Endometrial microvascular endothelial cells (primary cell): ENCODE measurements around the gene C9orf43. TPM values are rescaled to one million over a fixed set of nuclear protein-coding genes. Genes with fewer than 3 reads are reported as not detected.
"Not testable (repeated sequence)": the region's sequence is repeated elsewhere in the genome, so short reads cannot be mapped to it uniquely, and the experiment has no call there.

ENCODE experiments used
- in situ Hi-C: cut with HindIII; loops from 2 replicates; pipeline ENCODE4 v1.10.0; 2017; ENCODE audit warnings: low sequenced_read_pairs, low pct_unique_long_range_greater_than_20kb; ENCODE audit errors: inconsistent ontology term
- total RNA-seq: library from RNA; depleted of rRNA; stranded (reverse); fragments of >200 nt; gene quantifications from one replicate; pipeline ENCODE4 v1.2.3, GENCODE V29; 2015; ENCODE audit errors: inconsistent ontology term

Gene C9orf43
- 0.09 TPM for total RNA-seq

GRCh38 chr9:113410207-113410864, at the start of gene C9orf43, which contains the start of gene POLE3:
C9orf43 (plus strand) TSS chr9:113410747; CDS start chr9:113413494, 2,747 bp downstream.
POLE3 (minus strand) TSS chr9:113410675; CDS start chr9:113410293, 382 bp downstream.
- in situ Hi-C loops = no loop called here

DNA sequence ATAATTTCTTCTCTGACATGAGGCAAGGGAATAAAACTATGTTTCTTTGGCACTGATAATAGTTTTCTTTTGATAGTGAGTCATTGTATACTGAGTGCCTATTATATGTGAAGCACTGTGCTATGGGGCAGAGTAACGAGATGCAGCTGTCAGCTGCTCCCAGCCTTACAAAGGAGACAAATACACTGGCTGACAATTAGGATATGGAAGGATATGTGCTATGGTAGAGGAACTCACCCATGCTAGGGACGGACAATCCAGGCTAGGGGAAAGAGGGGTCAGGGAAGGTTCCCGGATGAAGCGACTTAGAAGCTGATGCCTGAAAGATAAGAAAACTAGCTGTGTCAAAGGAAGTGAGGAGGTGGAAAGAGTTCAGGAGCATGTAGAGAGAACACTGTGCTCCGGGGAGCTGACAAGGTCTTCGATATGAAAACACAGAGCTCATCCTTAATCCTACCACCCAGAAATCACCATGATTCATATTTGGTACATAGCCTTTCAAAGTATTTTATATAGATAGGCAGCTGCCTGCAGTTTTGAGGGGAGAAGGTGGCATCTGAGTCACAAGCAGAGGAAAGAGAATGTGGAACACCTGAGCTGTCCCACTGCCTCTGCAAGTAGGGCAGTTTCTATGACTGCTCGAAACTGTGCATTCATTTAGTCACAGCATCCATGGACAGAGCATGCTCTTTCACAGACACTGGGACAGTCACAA, 49.1 kb upstream of the C9orf43 start:
- in situ Hi-C loops = no loop called here

DNA sequence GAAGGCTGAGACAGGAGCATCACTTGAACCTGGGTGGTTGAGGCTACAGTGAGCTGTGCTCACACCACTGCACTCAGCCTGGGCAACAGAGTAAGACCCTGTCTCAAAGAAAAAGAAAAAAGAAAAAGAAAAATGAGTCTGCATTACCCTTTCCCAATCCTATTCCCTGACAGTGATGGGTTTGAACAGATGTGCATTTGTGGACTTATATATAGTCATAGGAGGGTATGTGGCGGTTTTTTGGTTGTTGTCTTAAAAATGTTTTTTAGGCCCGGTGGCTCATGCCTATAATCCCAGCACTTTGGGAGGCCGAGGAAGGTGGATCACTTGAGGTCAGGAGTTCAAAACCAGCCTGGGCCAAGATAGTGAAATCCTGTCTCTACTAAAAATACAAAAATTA, 47.2 kb upstream of the C9orf43 start:
- in situ Hi-C loops = no loop called here

DNA sequence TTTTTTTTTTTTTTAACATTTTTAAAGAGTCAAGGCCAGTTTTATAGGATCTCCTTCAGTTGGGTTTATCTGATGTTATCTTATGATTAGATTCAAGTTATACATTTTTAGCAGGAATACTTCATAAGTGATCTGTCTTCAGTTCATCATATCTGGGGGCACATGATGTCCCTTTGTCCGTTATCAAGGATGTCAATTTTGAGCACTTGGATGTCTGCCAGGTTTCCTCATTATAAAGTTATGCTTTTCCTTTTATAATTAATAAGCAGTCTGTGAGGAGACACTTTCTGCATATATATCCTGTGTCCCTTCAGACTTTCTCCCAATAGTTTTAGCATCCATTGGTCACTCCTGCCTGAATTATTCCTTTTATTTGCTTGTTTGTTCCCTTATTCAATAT, 45.6 kb upstream of the C9orf43 start:
- in situ Hi-C loops = no loop called here

DNA sequence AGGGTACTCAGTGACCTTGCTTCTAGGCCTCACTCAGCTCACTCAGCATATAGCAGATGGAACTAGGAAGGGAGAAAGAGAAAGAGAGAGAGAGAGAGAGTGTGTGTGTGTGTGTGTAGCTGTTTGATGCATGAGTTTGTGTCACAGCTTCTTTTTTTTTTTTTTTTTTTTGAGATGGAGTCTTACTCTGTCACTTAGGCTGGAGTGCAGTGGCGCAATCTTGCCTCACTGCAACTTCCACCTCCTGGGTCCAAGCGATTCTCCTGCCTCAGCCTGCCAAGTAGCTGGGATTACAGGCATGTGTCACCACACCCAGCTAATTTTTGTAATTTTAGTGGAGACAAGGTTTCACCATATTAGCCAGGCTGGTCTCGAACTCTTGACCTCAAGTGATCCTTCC, 44.9 kb upstream of the C9orf43 start:
- in situ Hi-C loops = not testable (repeated sequence)

DNA sequence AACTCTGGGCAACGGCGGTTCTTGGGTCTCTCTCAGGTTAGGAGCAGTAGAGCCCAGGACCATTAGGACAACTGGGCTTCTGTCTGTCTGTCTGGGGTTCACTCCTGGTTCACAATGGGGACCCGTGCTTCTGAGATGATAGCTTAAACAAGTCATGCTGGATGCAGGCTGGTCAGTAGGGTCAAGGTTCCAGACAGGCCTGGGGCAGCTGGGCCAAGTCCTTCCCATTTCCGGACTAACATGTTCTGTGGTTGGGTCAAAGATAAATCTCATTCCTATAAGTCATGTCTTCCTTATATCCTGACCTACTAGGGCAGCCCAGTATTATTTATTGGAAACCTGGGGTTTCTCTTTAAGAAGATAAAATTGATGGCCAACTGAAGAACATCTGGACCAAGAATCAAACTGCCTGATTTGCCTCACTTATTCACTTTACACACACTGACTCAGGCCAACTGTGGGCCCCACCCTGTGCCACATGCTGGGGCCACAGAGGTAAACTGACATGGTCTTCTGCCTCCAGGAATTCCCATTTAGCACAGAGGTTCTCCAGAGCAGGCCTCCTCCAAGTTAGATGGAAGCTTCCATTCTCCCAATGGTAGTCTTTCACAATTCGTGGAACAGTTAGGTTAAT, 42.1 kb upstream of the C9orf43 start:
- in situ Hi-C loops = no loop called here

- in situ Hi-C loops = no loop called here
These were observed 41.3 kb upstream of the C9orf43 start for GRCh38 chr9:113368982-113369854.

DNA sequence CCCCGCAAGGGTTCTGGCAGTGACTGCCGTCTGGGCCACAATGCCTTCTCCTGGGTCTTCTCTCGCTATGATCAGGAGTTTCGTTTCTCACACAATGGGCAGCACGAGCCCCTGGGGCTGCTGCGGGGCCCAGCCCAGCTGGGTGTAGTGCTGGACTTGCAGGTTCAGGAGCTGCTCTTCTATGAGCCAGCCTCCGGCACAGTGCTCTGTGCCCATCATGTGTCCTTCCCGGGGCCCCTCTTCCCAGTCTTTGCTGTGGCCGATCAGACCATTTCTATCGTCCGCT, 40.7 kb upstream of the C9orf43 start:
- in situ Hi-C loops = no loop called here

GRCh38 chr9:113370806-113371325, 39.7 kb upstream of the C9orf43 start:
- in situ Hi-C loops = no loop called here

DNA sequence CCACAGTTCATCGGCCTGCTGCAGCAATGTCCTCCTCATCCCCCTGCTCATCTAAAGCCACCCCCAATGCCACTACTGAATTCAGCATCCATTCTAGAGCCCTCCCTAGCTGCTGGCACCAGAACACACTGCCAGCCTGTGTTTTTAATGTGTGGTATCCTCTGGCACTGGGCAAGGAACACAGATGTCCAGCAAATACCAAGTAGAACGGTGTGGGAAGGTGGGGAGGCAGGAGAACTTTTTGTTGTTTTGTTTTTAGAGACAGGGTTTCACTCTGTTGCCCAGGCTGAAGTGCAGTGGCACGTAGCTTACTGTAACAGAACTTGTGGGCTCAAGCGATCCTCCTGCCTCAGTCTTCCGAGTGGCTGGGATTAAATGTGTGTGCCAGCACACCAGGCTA, 38.5 kb upstream of the C9orf43 start:
- in situ Hi-C loops = no loop called here

DNA sequence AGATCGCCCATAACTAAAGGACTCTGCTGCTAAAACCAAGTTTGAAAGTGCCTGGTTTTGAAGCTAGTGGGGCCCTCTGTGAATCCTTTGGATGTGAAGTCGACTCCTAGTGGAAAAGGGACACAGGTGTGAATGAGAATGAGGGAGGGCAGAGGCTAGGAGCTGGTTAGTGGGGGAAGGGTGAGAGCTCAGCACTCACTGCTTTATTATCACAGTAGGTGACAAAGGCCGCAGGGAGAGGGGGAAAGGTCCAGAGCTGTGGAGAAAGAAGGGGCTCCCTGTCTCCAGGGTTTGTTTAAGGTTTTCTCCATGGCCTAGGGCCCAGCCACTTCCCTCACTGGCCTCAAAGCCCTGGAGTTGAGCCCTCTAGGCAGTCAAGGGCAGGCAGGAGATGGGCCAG, 37.3 kb upstream of the C9orf43 start:
- in situ Hi-C loops = no loop called here

- in situ Hi-C loops = no loop called here
These were observed 36.7 kb upstream of the C9orf43 start for GRCh38 chr9:113373676-113374392.

- in situ Hi-C loops = no loop called here
These were observed 35.2 kb upstream of the C9orf43 start for GRCh38 chr9:113375057-113376023.

DNA sequence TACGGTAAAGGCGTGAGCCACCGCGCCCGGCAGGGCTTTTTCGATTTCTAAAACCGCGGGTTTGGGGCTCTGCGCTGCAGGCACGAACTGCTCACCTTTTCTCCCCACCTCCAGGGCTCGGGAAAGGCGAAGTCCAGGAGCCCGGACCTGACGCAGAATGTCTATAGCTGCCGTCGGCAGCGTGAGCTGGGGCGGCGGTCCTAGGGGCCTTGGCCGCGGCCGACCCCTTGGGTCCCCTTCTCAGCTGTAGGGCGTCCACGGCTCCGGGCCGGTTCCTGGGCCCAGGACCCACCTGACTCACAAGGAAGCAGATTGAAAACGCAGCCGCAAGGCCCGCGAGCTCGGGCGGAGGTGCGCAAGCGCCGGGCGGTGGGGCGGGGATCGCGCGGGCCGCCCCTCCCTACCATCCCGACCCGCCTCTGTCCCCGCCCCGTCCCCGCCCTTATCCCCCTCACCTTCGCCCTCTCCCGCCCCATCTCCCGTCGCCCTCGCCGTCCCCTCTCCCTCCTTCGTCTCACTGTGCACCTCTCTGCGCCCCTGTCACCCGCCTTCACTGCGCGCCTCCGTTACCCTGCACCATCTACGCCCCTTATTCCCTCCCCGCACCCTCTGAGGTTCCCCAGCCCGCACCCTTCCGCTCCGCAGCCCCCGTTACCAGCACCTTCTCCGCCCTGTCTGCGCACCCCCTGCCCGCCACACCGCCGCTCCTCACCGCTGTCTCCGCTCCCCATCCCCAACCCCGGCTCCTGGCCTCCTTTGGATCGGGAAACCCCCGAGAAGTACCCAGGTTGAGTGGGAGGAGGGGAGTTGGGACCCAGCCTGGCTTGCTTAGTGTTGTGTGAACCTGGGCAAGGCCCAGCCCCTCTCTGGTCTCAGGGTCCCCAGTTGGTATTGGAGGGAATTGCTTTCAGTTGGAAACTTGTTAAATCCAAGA, 33.6 kb upstream of the C9orf43 start, which contains the start of gene HDHD3:
Gene HDHD3 (minus strand): TSS at position 353 of the 934 bp plus-strand sequence. CDS start 2,632 bp downstream, outside the sequence.
- in situ Hi-C loops = no loop called here

DNA sequence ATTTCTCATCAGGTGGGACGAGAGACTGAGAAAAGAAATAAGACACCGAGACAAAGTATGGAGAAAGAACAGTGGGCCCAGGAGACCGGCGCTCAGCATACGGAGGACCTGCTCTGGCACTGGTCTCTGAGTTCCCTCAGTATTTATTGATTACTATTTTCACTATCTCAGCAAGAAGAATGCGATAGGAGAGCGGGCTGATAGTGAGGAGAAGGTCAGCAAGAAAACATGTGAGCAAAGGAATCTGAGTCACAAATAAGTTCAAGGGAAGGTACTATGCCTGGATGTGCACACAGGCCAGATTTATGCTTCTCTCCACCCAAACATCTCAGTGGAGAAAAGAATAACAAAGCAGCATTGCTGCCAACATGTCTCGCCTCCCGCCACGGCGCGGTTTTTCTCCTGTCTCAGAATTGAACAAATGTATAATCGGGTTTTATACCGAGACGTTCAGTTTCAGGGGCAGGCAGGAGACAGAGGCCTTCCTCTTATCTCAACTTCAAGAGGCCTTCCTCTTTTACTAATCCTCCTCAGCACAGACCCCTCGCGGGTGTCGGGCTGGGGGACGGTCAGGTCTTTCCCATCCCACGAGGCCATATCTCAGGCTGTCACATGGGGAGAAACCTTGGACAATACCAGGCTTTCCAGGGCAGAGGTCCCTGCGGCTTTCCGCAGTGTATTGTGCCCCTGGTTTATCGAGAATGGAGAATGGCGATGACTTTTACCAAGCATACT, 31.3 kb upstream of the C9orf43 start:
- in situ Hi-C loops = not testable (repeated sequence)

DNA sequence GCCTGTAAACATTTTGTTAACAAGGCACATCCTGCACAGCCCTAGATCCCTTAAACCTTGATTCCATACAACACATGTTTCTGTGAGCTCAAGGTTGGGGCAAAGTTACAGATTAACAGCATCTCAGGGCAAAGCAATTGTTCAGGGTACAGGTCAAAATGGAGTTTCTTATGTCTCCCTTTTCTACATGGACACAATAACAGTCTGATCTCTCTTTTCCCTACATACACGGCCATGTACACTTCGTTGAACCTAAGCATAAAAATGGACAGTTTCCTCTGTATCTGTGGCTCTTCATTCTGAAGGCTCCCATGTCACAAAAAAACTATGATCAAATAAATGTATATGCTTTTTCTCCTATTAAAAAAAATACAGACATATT, 30.7 kb upstream of the C9orf43 start:
- in situ Hi-C loops = not testable (repeated sequence)
